GM18526 (cell line): ENCODE measurements around the gene SOX13.

Experiments used
- POLR2A ChIP-seq: IDR thresholded peaks from 3 replicates; pipeline ENCODE4 v1.6.1; 2011; ENCODE audit not compliant: insufficient read length; ENCODE audit errors: extremely low read depth

Gene SOX13

DNA sequence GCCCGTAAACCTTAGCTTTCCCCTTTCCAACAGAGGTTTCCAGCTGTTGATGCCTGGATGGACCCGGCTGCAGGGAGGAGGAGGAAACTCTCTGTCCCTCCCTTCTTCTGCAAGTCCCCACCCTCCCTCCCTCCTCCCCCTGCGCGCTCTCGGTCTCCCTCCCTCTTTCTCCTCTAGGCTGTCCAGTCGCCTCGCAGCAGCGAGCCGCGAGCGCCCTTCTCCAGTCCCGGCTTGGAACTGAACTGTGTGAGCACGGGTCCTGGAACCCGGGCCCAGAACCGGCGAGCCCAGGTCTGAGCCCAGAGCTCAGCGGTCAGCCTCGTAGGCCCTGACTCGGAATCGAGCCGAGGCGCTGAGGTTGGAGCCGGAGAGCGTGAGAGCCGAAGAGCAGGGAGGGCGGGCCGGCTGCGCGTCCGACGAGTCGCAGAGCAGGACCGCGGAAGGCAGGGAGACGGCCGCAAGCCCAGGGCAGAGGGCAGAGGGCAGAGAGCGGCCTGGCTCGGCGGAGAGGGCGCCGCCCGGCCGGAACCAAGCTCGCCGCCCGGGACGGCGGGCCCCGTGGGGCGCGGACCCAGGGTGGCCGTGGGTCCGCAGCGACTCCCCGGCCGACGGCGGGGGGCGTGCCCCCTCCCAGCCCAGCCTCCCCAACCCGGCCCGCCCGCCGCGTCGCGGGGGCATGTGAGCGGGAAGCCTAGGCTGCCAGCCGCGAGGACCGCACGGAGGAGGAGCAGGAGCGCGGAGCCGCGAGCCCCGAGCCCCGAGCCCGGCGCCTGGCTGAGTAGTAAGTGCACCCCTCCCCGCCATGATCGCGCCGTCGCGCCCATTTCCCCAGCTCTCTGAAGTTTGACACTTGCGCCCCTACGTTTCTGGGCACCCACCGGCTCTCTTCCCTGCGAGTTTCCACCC, at the start of gene SOX13:
SOX13 (plus strand) TSS at position 185 of the 906 bp plus-strand sequence. CDS start 39,801 bp downstream, outside the sequence.
- TF ChIP-seq POLR2A = no peak

GRCh38 chr1:204025917-204026707, 46.8 kb upstream of the SOX13 start:
- TF ChIP-seq POLR2A = no peak

DNA sequence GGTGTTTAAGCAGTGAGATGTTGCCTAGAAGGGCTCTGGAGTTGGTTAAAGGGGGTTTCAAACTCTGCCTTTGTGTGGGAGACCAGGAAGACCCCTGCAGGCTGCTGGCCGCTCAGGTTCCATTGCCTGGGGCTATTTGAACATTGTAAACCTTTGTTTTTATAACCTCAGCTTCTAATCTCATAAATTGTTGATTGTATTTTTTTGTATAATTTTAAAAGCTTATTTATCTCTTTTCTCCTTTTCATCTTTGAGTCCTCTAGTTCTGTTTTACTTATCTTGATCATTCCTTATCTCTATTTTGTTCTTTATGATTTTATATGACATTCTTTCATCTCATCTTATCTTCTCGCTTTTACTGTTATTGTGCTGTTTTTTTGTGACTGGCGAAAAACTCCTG, 45.5 kb upstream of the SOX13 start:
- TF ChIP-seq POLR2A = no peak

DNA sequence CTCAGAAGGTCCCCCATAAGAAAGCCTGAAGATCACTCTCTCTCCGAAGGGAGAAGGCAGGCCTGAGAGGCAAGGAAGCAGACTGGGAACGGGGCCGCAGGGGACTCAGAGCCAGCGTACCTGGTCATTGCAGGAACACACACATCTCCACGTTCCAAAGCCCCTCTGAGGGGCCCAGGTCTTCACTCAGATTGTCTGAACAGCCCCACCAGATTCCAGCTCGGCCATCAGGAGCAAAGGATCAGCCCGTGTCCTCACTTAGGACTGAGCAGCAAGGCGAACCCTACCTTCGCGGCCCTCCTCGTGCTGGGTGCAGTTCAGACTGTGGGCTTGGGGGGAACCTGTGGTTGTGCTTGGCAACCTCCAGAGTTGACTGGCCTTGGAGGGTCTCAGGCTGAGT, 43.9 kb upstream of the SOX13 start:
- no peak for TF ChIP-seq POLR2A

DNA sequence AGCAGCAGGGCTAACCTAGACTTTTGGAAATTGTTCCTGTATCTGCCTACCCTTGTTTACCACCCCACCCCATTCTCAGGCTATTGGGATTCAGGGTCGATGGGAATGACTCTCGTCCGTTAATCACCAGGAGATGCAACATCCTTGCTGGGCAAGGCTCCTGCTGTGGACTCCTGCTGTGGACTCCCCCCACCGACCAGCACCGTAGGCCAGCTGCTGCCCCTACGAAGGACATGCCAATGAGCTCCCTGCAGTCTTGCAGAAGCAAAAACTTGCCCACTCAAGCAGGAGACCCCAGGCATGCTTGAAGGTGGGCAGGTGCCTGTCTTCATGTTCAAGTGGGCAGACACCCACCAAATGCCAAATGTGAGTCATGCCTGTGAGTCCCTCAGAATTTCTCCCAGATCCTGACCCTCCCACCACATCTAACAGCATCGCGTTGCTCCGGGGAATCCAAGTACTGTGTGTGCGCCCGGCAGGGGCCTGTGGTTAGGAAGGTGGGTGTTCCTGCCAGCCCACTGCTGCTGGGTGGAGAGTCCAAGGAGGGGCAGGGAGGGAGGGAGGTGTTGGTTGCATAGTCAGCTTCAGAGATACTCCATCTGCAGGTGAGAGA, 41.7 kb upstream of the SOX13 start:
- TF ChIP-seq POLR2A = no peak

GRCh38 chr1:204032642-204033235, 40.2 kb upstream of the SOX13 start:
- no peak for TF ChIP-seq POLR2A

DNA sequence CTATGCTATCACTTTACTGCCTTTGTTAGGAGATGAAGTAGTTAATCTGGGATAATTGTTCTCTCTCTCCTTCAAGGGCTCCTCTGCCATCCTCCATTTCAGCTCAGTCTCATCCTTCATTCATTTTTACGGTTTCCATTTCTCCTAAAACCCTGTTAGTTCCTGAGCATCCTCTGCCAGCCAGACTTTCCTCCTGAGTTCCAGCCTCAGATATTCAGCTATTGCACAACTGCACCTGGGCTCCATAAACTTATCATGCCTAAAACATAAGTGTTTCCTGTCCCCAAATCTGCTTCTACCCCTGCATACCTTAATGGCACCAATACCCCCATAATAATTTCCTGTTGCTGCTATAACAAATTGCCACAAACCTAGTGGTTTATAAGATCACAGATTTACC, 39.6 kb upstream of the SOX13 start:
- no peak for TF ChIP-seq POLR2A

- no peak for TF ChIP-seq POLR2A
Observed at GRCh38 chr1:204036882-204037655, 35.8 kb upstream of the SOX13 start.

- no peak for TF ChIP-seq POLR2A
Observed at GRCh38 chr1:204041232-204041767, 31.6 kb upstream of the SOX13 start.

- no peak for TF ChIP-seq POLR2A
Observed at GRCh38 chr1:204041803-204042505, 31.0 kb upstream of the SOX13 start.

GRCh38 chr1:204042516-204042915, 30.4 kb upstream of the SOX13 start:
- no peak for TF ChIP-seq POLR2A

DNA sequence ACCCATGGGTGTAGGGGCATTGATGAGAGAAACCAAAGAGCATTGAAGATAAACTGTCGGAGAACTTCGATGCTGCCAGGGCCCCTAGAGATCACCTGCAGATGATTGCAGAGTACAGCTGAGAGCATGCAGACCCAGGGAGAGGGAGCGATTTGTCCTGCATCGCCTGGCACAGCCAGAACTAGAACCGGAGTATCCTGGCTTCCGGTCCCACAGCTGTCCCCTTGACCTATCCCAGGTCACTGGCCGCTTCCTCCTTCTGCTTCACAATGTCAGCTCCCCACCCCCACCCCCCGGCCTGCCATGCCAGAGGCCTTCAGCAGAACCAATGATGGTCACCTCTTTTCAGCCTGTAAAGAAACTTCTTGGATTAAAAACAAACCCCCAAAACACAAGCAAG, 29.2 kb upstream of the SOX13 start:
- TF ChIP-seq POLR2A = no peak

DNA sequence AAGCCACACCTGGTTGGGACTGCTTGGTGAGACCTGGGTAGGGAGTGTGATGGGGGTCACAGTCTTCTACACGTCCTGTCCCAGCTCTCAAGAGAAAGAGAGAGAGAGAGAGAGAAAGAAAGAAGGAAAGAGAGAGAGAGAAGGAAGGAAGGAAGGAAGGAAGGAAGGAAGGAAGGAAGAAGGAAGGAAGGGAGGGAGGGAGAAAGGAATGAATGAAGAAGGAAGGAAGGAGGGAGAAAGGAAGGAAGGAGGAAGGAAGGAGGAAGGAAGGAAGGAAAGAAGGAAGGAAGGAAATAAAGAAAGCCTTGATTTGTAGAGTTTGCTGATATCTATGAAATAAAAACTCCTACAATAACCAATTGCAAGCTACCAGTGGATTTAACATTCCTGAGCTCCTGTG, 28.5 kb upstream of the SOX13 start:
- TF ChIP-seq POLR2A = no peak

DNA sequence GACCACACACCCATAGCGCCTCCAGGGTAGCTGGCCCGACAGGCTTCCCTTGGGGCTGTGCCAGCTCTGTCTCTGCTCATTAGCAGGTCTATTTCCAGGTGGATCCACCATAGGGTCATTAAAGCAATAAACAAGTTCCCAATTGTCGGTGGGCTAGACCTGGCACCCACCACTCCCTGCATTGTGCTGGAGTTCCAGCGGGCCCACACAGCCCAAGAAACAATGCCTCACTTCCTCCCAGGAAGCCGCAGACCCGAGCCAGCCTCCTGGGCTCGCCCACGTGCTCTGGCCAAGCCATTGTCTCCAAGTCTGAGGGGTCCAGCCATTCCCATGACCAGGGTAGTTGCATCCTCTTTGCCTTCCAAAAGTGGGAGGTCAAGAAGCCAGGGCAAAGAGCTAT, 27.5 kb upstream of the SOX13 start:
- TF ChIP-seq POLR2A = no peak
